CD4-positive, alpha-beta T cell treated with Interleukin-15 for 1 hour (primary cell): ENCODE measurements around the gene ANKH.

Experiments used
- DNase-seq: peaks from one replicate; pipeline ENCODE4 v3.0.0-alpha.2; 2020

Gene ANKH

GRCh38 chr5:14659821-14660607 lies 211.6 kb downstream of the ANKH start:
- DNase-seq: no peak

- no peak for DNase-seq
Measured at GRCh38 chr5:14656898-14657297, 214.7 kb downstream of the ANKH start.

- no peak for DNase-seq
Measured at GRCh38 chr5:14655146-14655741, 216.3 kb downstream of the ANKH start.
